Tongue (tissue), 2 donors: ENCODE measurements around the gene RARG. TPM values are rescaled to one million over a fixed set of nuclear protein-coding genes. Genes with fewer than 3 reads are reported as not detected.
A peak's percentile ranks its signal among the peaks of the same experiment; 100 is the strongest.

Experiments
- DNase-seq: peaks from one replicate; pipeline ENCODE4 v3.0.0-alpha.2; 2015
- total RNA-seq: library from RNA; depleted of rRNA; stranded (reverse); fragments of >200 nt; gene quantifications from one replicate; pipeline ENCODE4 v1.2.3, GENCODE V29; 2014

The RARG gene
- total RNA-seq, 1 donor from 2014 or later: 47.1 TPM

- no peak for DNase-seq
Measured at GRCh38 chr12:53244337-53244736, 12.3 kb upstream of the RARG start.

DNA sequence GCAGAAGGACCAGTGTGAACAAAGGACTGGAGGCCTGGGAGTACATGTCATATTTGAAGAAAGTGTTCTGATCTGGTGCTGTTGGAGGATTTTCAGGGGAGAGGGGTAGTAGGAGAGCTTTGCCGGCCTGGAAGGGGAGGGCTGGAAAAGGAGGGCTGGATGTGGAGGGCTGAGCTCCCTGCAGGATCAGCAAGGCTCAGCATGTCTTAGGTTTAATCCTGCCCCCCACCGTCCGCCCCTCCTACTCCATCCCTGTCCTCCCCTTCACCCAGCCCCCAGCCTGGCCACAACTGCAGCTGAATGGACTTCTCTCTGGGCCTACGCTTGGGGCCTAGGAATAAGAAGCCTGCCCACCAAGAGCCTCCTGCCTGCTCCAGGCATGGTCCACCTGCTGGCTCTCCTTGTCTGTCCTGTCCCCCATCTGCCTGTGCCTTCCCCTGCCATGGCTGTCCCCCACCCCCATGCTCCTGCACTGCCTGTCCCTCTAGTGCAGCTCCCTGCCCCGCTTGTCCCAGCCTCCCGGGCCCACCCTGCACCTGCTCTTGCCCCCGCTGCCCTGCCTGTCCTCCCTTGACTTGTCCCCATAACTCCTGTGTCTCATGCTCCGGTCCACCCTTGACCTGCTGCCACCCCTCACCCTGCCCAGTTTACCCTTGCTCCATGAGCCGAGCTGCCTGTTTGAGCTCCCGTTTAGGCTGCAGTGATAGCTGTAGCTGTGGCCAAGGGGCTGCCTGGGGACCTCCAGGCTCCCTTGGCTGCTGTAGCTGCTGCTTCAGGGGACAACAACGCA is 9.8 kb upstream of the RARG start:
- peak; percentile 25 for DNase-seq

- DNase-seq: no peak
Measured at GRCh38 chr12:53239643-53240258, 7.7 kb upstream of the RARG start.

DNA sequence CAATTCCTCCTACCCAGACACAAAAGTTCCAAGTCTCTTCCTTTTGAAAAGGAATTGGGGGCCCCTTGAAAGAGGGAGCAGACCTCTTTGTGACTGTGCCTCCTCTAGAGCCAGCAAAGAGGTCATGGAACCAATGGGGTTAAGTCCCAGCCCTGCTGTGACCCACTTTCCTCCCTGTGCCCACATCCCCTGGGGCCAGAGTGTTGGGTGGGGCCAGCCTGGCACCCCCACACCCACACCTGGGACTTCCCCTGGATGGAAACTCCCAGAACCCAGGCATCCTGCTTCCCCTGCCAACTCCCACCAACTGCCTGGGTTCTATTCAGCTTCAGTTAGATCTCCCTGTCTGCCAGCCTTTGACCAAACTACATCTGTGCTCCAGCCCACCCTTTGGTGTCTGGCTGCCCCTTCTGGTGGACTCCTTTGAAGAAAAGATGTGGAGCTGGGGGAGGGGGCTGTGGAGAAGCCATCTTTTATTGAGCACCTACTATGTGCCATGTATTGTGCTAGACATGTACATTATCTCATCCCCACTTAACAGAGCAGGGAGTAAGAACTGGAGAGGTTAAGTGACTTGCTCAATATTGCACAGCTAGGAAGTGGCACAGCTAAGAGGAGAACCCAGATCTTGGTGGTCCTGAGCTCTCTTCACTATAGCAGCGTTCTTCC is 4.6 kb upstream of the RARG start:
- no peak for DNase-seq

DNA sequence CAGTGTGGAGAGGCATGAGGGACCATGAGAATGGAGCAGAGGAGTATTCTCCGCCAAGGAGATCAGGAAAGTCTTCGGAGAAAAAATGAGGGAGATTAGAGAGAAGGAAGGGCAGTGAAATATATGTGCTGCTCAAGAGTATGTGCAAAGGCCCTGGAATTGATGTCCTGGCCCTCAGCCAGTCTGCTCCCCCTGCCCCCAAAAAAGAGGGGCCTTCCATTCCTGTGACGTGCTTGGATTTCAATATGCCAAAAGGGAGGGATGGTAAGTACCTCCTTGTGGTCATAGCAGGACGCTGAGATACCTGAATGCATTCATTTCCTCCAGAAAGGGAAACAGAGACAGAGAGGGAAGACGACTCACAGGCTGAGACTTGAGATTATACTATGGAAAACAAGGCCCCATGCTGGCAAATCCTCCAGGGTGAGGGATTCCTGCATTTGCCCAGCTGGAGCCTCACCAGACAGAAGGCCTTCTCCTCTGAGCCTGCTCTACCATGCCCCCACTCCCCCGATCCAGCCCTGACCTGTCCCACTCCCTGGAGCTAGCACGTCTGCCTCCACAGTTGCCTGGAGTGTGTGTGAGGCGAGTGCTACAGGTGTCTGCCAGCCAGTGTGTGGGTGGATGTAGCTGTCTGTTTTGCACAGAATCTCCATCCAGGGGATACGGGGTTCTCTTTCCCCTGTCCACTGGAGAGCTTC is 3.9 kb upstream of the RARG start:
- DNase-seq: no peak

DNA sequence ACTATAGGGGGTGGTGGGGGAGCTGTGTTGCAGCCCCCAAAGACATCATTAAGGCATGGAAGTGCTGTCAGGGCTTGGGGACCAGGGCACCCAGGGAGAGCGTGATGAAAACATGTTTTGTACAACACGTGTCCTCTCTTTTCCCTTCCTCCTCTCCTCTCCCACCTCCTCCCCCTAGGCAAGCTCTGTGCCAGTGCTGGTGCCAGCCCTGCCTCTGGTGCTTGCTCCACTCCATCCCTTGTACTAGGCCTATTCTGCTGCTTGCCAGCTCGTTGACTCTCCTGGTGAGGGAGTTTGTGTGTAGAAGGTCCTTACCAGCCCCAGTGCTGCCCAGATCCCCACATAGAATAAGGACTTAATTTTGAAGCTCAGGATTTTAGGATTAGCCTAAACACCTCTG is 3.2 kb upstream of the RARG start:
- DNase-seq: no peak

DNA sequence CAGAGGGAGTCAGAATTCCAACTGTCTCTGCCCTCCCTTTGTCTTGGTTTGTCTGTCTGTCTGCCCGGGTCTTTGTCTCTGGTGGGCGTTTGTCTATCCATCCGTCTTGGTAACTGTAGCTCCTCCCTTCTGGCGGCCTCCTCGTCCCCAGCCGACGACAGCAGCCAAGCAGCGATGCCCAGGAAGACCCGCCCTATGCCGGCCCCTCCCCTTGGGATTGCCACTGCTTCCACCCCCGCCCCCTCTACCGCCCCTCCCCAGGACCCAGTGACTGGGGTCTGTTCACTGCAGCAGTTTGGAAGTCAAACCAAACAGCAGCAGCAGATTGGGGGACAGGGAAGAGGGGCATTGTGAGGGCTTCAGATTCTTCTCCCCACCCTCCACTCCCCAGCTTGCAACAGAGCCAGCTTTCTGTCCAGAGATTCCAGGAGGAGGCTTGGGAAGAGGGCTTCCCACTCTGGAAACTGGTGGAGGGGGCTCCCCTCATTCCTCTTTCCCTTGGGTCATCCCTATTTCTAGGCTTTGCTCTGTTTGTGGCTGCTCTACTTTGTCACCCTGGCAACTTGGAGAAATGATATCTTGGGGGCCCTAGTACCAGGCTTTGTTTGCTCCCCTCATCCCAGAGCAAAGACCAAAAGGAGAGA is 2.4 kb upstream of the RARG start:
- peak; percentile 78 for DNase-seq

DNA sequence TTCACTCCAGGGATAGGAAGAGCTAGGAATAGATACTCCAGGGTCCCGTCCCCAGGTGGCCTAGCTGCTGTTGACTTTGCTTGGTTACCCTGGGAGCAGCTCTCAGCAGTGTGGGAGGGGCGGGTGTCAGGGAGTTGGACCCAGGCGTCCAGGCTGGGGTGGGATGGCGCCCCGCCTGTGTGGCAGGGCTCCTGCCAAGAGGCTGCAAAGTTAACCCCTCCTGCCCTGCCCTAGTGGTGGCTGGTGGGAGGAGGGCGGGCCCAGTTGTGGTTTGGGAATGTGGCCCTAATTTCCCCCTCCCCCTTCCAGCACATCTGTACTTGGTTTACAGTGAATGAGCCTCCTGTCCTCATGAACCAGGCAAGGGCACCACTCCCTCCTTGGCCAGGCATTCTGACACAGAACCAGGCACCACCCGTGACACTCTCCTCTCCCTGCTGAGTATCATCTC is 1.7 kb upstream of the RARG start:
- peak; percentile 35 for DNase-seq

GRCh38 chr12:53232646-53233461 is 845 bp upstream of the RARG start:
- peak; percentile 73 for DNase-seq

- peak; percentile 18 for DNase-seq
Measured at GRCh38 chr12:53231671-53231920, 413 bp downstream of the RARG start.

GRCh38 chr12:53230108-53230845 is 1.7 kb downstream of the RARG start:
- peak; percentile 52 for DNase-seq

GRCh38 chr12:53229454-53229853 is 2.6 kb downstream of the RARG start:
- DNase-seq: no peak

GRCh38 chr12:53227836-53228235 is 4.2 kb downstream of the RARG start:
- no peak for DNase-seq

GRCh38 chr12:53227341-53227740 is 4.7 kb downstream of the RARG start:
- DNase-seq: no peak

DNA sequence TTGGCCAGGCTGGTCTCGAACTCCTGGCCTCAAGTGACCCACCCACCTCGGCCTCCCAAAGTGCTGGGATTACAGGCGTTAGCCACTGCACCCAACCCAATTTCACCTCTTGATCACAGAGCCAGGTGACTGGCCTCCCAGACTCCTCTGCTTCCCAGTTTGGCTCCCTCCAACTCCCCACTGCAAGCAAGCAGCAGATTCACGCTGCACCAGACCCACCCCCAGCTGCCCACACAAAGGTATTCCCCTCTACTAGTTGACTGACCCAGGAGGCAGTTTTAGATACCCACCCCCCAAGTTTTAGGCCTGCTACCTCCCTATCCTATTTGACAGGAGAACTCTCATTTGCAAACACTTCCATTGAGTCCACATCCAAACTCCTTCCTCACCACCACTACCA is 5.2 kb downstream of the RARG start:
- DNase-seq: no peak

DNA sequence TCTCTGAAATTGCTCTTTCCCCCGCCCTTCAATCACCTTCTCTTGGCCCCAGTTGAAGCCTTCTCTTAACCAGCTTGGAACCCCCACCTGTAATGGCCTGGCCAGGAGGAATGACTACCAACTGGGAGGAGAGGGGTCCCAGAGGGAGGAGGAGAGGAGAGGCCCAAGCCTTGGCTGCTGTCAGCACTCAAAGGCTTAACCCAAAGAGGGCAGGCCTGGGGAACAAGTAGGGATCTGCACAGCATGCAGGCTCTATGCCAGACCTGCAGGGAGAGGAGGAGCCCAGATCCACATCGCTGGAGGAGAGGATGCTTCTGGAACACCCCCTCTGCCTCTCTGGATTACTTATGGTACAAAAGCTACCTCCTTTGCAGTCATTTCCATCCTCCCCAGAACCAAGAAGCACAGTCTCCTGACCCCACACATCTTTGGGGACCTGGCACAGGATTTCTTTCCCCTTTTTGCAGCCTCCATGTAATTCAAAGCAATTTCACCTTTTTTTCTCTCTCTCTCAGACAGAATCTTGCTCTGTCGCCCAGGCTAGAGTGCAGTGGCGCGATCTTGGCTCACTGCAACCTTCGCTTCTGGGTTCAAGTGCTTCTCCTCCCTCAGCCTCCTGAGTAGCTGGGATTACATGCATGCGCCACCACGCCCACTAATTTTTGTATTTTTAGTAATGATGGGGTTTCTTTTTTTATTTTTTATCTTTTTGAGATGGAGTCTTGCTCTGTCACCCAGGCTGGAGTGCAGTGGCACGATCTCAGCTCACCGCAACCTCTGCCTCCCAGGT is 6.2 kb downstream of the RARG start:
- DNase-seq: peak; percentile 61

- DNase-seq: peak; percentile 63
Measured at GRCh38 chr12:53224897-53225634, 6.9 kb downstream of the RARG start.

DNA sequence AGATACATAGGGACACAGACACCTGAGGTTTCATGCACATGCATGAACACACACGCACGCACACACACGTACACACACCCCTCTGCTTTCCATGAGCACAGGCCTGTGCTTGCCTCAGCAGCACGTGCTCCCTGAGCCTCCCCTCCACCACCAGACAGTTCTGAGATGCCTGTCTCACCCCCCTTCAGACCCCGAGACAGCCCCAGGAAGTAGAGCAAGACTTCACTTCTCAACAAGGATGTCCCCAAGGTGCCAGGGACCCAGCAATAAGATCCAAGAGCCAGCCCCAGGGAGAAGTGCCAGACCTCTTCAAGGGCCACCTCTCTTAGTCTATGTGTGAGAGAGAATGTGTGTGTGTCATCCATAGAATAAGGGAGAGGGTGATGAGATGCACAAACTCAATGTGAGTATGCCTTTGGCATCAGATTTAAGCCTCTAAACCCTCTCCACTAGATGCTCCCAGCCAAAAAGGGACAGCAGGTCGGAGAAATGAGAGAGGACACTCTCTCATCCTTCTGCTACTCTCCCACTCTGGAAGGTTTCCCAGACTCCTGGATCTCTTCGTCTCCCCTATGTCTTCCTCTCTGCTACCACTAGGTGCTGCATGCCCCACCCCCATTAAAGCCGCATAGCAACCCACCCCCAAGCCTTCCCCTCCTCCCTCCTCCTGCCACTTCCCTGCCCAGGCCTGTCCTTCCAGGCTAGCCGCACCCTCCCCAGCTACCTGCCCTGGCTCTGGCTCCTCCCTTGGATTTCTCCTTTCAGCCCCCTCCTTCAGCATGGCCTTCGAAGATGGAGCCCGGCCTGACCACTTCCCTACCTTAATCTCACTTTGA is 7.7 kb downstream of the RARG start:
- DNase-seq: peak; percentile 73
